HepG2 (cell line): ENCODE data around the gene NCBP1. TPM values are rescaled to one million over a fixed set of nuclear protein-coding genes. Genes with fewer than 3 reads are reported as not detected.

ENCODE experiments used
- AGO2 ChIP-seq: fragments of 200-400 bp; formaldehyde crosslinking; optimal IDR thresholded peaks from 2 replicates; pipeline ENCODE3; 2017; ENCODE audit warnings: mild to moderate bottlenecking, low read depth, low read length, moderate library complexity
- ATF7-NPFF ChIP-seq: sonication (generic); formaldehyde crosslinking; IDR thresholded peaks from 2 replicates; pipeline ENCODE4 v1.8.1; 2023; ENCODE audit warnings: mild to moderate bottlenecking, low read depth, missing genetic modification reagents, moderate library complexity
- BORCS8-MEF2B ChIP-seq: sonication (generic); formaldehyde crosslinking; IDR thresholded peaks from 2 replicates; pipeline ENCODE4 v1.8.0; 2022; ENCODE audit warnings: mild to moderate bottlenecking, missing genetic modification reagents
- CBFB ChIP-seq: sonication (generic); formaldehyde crosslinking; IDR thresholded peaks from 2 replicates; pipeline ENCODE4 v1.4.0; 2020; ENCODE audit warnings: missing genetic modification reagents
- HNF4A ChIP-seq: sonication (generic); formaldehyde crosslinking; IDR thresholded peaks from 2 replicates; pipeline ENCODE4 v1.4.0; 2020; ENCODE audit warnings: missing genetic modification reagents
- NCOR1 ChIP-seq: fragments of 200-600 bp; sonication (generic); IDR thresholded peaks from 2 replicates; pipeline ENCODE4 v1.7.0; 2017; ENCODE audit warnings: antibody characterized with exemption, low read length, borderline replicate concordance
- RAD51 ChIP-seq: fragments of 450-650 bp; IDR thresholded peaks from 2 replicates; pipeline ENCODE4 v1.6.1; 2016; ENCODE audit warnings: borderline replicate concordance
- REXO4 ChIP-seq: sonication (generic); formaldehyde crosslinking; IDR thresholded peaks from 2 replicates; pipeline ENCODE4 v1.8.0; 2022; ENCODE audit warnings: missing genetic modification reagents, mild to moderate bottlenecking, borderline replicate concordance
- SAP130 ChIP-seq: IDR thresholded peaks from 2 replicates; pipeline ENCODE4 v1.6.1; 2016; ENCODE audit warnings: low read depth
- SMC3 ChIP-seq: IDR thresholded peaks from 2 replicates; pipeline ENCODE4 v1.6.1; 2011; ENCODE audit warnings: low read length, improper control_type of control experiment
- XBP1 ChIP-seq: sonication (generic); formaldehyde crosslinking; IDR thresholded peaks from 2 replicates; pipeline ENCODE4 v1.5.0; 2020; ENCODE audit warnings: missing genetic modification reagents
- ZNF451 ChIP-seq: sonication (generic); formaldehyde crosslinking; IDR thresholded peaks from 2 replicates; pipeline ENCODE4 v1.5.0; 2020; ENCODE audit warnings: mild to moderate bottlenecking, missing genetic modification reagents
- ZNF558 ChIP-seq: sonication (generic); formaldehyde crosslinking; IDR thresholded peaks from 2 replicates; pipeline ENCODE4 v1.9.0; 2022; ENCODE audit warnings: mild to moderate bottlenecking, missing genetic modification reagents, borderline replicate concordance
- ZNF703 ChIP-seq: sonication (generic); formaldehyde crosslinking; IDR thresholded peaks from 2 replicates; pipeline ENCODE4 v1.5.1; 2020; ENCODE audit warnings: missing genetic modification reagents, mild to moderate bottlenecking, moderate library complexity, borderline replicate concordance
- ZNF768 ChIP-seq: sonication (generic); formaldehyde crosslinking; IDR thresholded peaks from 2 replicates; pipeline ENCODE4 v1.4.0; 2020; ENCODE audit warnings: missing genetic modification reagents
- ZNF772 ChIP-seq: sonication (generic); formaldehyde crosslinking; IDR thresholded peaks from 2 replicates; pipeline ENCODE4 v1.5.0; 2020; ENCODE audit warnings: mild to moderate bottlenecking, missing genetic modification reagents
- ZNF891 ChIP-seq: sonication (generic); formaldehyde crosslinking; IDR thresholded peaks from 2 replicates; pipeline ENCODE4 v1.5.0; 2020; ENCODE audit warnings: mild to moderate bottlenecking, missing genetic modification reagents
- polyA plus RNA-seq, 8 experiments: library from polyadenylated mRNA; depleted of rRNA in 3 of 8; stranded (reverse) in 7 of 8; unstranded in 1 of 8; fragments of >200 nt; fragmentation: Illumina TruSeq in 4 of 8; extraction: Trizol in 4 of 8; gene quantifications; 2 replicates each; pipeline versions ENCODE4 v1.2.1 to v1.2.3, GENCODE V29; 2011 to 2016; ENCODE audit warnings: low read depth in 4 of 8, missing spikeins in 1 of 8, mixed read lengths in 1 of 8; ENCODE audit not compliant: insufficient read depth in 1 of 8
- total RNA-seq, 5 experiments: library from RNA; depleted of rRNA; stranded (reverse); fragments of >200 nt; fragmentation: Illumina TruSeq; extraction: Trizol; gene quantifications; 2 replicates each; pipeline ENCODE4 v1.2.3, GENCODE V29; 2016; ENCODE audit warnings: low read depth in 1 of 5
- TF ChIP-seq, protein P1 (sequence below): sonication (generic); formaldehyde crosslinking; IDR thresholded peaks from 2 replicates; pipeline ENCODE4 v1.4.0; 2020; ENCODE audit warnings: missing genetic modification reagents
- TF ChIP-seq, protein P2 (sequence below): sonication (generic); formaldehyde crosslinking; conservative IDR thresholded peaks from 2 replicates; pipeline ENCODE4 v1.8.1; 2023; ENCODE audit warnings: missing genetic modification reagents
- TF ChIP-seq, protein P3 (sequence below): sonication (generic); formaldehyde crosslinking; IDR thresholded peaks from 2 replicates; pipeline ENCODE4 v1.4.0; 2020; ENCODE audit warnings: mild to moderate bottlenecking, low read depth, missing genetic modification reagents
- TF ChIP-seq, protein P4 (sequence below): sonication (generic); formaldehyde crosslinking; IDR thresholded peaks from 2 replicates; pipeline ENCODE4 v1.8.1; 2023; ENCODE audit warnings: mild to moderate bottlenecking, missing genetic modification reagents, borderline replicate concordance

The NCBP1 gene
- total and polyA plus RNA-seq, 2 of the 13 experiments (the other 11 are each of a cell fraction or from before 2014, with no cell fraction given), result 13.3 to 40.2 TPM

DNA sequence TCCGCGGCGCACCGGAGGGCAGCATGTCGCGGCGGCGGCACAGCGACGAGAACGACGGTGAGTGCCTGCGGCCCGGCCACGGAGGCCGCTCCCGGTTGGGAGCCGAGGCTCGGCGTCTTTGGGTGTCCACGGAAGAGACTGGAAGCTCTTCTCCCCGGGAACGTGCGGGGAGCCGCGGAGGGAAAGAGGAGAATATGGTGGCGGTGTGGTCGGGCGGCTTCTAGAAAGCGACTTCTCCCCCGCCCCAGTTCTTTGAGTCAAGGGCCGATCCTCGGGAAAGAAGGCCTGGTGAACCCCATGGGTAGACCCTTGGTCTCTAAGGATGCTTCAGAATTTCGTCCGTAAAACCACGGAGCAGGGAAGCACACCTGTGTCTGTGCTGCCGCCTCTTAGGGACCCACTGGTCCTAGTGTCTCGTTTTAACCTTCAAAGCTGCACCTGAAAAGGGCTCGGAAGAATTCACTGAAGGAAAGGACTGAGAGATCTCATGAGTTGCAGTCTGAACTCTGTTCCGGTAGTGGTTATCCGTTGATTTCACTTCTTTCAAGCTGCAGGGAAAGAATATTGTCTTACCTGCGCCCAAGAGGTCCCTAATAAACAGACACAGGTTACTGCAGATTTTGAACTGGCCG is 354 bp downstream of the NCBP1 start (continued):
- TF ChIP-seq, protein P1, sequence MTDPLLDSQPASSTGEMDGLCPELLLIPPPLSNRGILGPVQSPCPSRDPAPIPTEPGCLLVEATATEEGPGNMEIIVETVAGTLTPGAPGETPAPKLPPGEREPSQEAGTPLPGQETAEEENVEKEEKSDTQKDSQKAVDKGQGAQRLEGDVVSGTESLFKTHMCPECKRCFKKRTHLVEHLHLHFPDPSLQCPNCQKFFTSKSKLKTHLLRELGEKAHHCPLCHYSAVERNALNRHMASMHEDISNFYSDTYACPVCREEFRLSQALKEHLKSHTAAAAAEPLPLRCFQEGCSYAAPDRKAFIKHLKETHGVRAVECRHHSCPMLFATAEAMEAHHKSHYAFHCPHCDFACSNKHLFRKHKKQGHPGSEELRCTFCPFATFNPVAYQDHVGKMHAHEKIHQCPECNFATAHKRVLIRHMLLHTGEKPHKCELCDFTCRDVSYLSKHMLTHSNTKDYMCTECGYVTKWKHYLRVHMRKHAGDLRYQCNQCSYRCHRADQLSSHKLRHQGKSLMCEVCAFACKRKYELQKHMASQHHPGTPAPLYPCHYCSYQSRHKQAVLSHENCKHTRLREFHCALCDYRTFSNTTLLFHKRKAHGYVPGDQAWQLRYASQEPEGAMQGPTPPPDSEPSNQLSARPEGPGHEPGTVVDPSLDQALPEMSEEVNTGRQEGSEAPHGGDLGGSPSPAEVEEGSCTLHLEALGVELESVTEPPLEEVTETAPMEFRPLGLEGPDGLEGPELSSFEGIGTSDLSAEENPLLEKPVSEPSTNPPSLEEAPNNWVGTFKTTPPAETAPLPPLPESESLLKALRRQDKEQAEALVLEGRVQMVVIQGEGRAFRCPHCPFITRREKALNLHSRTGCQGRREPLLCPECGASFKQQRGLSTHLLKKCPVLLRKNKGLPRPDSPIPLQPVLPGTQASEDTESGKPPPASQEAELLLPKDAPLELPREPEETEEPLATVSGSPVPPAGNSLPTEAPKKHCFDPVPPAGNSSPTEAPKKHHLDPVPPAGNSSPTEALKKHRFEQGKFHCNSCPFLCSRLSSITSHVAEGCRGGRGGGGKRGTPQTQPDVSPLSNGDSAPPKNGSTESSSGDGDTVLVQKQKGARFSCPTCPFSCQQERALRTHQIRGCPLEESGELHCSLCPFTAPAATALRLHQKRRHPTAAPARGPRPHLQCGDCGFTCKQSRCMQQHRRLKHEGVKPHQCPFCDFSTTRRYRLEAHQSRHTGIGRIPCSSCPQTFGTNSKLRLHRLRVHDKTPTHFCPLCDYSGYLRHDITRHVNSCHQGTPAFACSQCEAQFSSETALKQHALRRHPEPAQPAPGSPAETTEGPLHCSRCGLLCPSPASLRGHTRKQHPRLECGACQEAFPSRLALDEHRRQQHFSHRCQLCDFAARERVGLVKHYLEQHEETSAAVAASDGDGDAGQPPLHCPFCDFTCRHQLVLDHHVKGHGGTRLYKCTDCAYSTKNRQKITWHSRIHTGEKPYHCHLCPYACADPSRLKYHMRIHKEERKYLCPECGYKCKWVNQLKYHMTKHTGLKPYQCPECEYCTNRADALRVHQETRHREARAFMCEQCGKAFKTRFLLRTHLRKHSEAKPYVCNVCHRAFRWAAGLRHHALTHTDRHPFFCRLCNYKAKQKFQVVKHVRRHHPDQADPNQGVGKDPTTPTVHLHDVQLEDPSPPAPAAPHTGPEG (CRISPR knock-in tag), result peak; percentile 96
- no peak for TF ChIP-seq SMC3
- peak; percentile 69; the same call in 1 of the 2 replicates for TF ChIP-seq ATF7-NPFF (CRISPR knock-in tag)
- 0 out of 2 replicates have a peak, but pooled peaks have one; percentile 44 for TF ChIP-seq ZNF558 (CRISPR knock-in tag)
- no peak for TF ChIP-seq RAD51
- TF ChIP-seq AGO2, result peak; percentile 63
- TF ChIP-seq CBFB, result peak; percentile 49; the same call in 1 of the 2 replicates
- TF ChIP-seq, protein P2, sequence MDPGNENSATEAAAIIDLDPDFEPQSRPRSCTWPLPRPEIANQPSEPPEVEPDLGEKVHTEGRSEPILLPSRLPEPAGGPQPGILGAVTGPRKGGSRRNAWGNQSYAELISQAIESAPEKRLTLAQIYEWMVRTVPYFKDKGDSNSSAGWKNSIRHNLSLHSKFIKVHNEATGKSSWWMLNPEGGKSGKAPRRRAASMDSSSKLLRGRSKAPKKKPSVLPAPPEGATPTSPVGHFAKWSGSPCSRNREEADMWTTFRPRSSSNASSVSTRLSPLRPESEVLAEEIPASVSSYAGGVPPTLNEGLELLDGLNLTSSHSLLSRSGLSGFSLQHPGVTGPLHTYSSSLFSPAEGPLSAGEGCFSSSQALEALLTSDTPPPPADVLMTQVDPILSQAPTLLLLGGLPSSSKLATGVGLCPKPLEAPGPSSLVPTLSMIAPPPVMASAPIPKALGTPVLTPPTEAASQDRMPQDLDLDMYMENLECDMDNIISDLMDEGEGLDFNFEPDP (CRISPR knock-in tag), result 0 out of 2 replicates have a peak, but pooled peaks have one; percentile 88
- peak; percentile 2; the same call in 1 of the 2 replicates for TF ChIP-seq ZNF451
- TF ChIP-seq HNF4A (CRISPR knock-in tag), result no peak
- TF ChIP-seq ZNF891 (CRISPR knock-in tag), result peak; percentile 76; the same call in 1 of the 2 replicates
- peak; percentile 36; the same call in 1 of the 2 replicates for TF ChIP-seq SAP130 (CRISPR knock-in tag)
- 0 out of 2 replicates have a peak, but pooled peaks have one; percentile 6 for TF ChIP-seq ZNF772 (CRISPR knock-in tag)
- no peak for TF ChIP-seq NCOR1
- TF ChIP-seq ZNF703 (CRISPR knock-in tag), result no peak
- no peak for TF ChIP-seq REXO4 (CRISPR knock-in tag)
- TF ChIP-seq, protein P3, sequence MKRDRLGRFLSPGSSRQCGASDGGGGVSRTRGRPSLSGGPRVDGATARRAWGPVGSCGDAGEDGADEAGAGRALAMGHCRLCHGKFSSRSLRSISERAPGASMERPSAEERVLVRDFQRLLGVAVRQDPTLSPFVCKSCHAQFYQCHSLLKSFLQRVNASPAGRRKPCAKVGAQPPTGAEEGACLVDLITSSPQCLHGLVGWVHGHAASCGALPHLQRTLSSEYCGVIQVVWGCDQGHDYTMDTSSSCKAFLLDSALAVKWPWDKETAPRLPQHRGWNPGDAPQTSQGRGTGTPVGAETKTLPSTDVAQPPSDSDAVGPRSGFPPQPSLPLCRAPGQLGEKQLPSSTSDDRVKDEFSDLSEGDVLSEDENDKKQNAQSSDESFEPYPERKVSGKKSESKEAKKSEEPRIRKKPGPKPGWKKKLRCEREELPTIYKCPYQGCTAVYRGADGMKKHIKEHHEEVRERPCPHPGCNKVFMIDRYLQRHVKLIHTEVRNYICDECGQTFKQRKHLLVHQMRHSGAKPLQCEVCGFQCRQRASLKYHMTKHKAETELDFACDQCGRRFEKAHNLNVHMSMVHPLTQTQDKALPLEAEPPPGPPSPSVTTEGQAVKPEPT, result 0 out of 2 replicates have a peak, but pooled peaks have one; percentile 9
- TF ChIP-seq XBP1 (CRISPR knock-in tag), result no peak
- peak; percentile 88 for TF ChIP-seq BORCS8-MEF2B (CRISPR knock-in tag)
- peak; percentile 67 for TF ChIP-seq ZNF768
- TF ChIP-seq, protein P4, sequence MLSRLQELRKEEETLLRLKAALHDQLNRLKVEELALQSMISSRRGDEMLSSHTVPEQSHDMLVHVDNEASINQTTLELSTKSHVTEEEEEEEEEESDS (CRISPR knock-in tag), result peak; percentile 77; the same call in 1 of the 2 replicates
